ENCODE measurements around the gene USP28.
"Not testable (repeated sequence)": the region's sequence is repeated elsewhere in the genome, so short reads cannot be mapped to it uniquely, and the experiment has no call there.

DNA sequence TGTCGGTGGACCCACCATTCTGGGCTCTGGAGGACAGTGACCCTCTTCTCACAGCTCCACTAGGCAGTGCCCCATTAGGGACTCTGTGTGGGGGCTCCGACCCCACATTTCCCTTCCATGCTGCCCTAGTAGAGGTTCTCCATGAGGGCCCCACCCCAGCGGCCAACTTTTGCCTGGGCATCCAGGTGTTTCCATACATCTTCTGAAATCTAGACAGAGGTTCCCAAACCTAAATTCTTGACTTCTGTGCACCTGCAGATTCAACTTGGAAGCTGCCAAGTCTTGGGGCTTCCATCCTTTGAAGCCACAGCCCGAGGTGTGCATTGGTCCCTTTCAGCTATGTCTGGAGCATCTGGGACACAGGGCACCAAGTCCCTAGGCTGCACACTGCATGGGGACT lies 4.1 kb upstream of the USP28 start:
- not testable (repeated sequence) for TF ChIP-seq CTCF (IDR thresholded peaks at IDR 0.05; ENCODE audit: insufficient read depth, low read length); POLR2AphosphoS5 (IDR thresholded peaks at IDR 0.05; ENCODE audit: low read depth)

Measured in HL-60 (cell line).